Hepatic stellate cell (primary cell): Measurements from ENCODE around the gene EEF2K.
"Not testable (repeated sequence)": the region's sequence is repeated elsewhere in the genome, so short reads cannot be mapped to it uniquely, and the experiment has no call there.

Source experiments
- DNase-seq: peaks from one replicate; pipeline ENCODE4 v3.0.0; 2011; ENCODE audit warnings: low spot score

EEF2K gene

DNA sequence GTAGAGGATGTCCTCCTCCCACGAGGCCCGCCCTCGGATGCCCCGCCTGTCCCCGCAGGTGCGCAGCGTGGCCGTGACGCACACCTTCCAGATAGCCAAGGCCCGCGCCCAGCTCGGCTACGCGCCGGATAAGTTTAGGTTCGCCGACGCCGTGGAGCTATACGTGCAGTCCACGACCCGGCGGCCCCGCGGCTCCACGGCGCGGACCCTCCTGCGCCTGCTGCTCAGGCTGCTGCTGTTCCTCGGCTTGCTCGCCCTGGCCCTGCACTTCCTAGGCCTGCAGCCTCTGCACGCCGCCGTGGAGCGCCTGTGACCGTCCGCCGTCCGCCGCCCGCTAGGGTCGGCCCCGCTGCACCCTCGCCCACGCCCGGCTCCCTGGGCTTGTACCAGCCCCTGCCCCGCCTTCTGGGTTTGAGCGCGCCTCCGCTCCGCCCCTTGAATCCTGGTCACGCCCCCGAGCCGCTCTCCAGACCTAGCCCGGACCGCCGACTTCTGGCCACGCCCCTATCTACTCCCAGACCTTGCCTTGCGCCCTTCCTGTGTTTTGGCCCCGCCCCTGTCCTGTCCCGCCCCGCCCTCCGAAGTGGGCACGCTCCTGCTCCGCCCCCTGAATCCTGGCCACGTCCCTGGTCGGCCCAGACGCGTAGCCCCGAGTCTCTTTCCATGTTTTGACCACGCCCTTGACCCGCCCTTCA, 15.8 kb upstream of the EEF2K start:
- DNase-seq = peak; percentile 90

DNA sequence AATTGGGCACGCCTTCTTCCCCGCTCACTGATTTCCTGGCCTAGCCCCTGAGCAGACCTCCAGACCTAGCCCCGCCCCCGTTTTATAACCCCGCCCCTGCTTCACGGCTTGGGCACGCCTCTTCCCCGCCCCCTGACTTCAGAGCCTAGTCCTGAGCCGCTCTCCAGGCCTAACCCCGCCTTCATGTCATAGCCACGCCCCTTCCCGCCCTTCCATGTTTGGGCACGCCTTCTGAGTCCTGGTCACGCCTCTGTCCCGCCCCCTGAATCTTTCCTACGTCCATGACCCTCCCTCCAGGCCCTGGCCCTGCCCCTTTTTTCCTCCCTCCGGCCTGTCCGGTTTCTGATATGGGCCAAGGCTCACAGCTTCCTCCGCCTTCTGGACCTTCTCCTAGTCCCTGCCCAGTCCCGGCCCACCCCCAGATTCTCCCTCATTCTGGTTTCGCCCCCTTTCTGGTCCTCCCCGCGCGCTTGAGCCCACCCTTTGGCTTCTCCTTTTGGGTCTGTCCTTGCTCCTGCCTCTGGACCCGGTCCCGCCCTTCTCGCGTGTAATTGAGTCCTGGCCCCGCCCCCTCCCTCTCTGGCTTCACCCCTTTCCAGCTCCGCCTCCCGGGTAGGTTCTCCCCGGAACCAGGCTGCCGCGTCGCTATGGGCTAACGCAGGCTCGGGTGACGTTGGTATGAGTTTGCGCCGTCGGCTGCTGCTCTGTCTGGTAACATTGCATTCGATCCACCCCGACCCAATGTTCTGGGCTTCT, 15.1 kb upstream of the EEF2K start:
- DNase-seq = peak; percentile 90

DNA sequence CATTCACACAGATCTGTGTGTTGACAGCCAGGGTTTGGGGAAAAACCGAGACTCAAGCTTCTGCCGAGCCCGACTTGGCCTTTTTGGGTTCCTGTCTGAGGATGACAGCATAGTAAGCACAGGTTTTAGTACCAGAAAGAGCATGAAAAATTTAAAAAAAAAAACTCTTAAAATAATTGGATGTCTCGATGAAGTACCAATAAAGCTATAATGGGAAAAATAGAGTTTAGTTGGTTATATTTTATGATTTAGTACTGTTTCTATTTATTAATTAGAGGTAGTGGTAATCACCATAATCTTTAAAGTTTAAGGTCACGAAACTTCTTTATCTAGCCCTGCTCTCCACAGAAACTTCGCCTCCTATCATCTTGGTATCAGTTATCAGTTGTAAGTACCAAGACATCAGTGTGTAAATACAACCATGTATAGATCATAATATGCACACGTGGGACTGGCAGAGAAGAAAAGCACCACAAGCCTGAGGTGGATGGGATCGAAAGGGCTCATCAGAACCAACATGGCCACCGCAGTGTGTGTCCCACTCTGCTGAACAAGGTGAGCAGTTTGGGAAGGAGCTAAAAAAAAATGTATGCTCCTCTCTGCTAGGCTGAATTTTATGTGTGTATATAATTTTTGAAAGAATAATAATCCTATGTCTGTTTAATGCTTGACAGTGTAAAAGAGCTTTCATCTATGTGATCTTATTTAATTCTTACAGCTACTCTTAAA, 14.4 kb upstream of the EEF2K start:
- DNase-seq = no peak

- peak; percentile 77 for DNase-seq
Observed at GRCh38 chr16:22192261-22193062, 13.6 kb upstream of the EEF2K start.

DNA sequence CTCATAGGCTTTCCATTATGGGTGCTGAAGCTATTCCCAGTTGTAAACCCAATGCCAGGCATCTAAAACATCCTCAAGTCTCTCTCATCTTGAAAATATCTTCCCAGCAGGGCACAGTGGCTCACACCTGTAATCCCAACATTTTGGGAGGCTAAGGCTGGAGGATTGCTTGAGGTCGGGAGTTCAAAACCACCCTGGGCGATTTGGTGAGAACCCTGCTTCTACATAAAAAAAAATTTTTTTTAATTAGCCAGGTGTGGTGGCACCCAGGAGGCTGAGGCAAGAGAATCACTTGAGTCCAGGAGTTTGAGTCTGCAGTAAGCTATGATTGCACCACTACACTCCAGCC, 13.0 kb upstream of the EEF2K start:
- no peak for DNase-seq

DNA sequence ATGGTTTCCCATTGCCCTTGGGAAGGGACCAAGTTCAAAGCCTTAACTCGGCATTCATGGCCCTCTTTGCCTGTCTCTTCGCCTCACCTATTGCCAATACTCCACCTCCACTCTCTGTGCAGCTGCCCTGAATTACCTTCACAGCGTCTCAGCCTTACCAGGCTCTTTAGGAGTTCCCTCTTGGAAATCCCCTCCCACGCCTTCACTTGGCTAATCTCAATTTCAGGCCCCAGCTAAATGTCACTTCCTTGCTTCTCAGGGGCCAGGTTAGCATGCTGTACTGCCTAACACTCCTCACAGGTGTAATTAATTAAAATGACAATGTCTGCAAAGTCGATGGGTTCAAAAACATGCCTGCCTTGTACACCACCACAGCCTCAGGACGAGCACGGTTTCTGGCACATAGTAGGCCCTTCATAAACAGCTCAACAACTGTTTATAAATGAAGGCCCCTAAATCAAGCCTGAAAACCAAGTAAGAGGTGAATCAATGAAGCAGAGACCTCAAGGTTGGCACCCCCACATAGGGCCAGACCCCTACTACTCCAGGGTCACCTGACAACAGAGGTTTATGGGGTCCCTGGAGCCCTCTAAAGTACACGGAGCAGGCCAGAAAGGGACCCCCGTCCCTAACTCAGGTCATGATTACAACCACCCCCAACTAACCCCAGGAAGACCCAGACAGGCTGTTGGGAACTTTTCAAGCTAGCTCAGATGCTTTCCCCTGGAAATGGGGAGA, 11.2 kb upstream of the EEF2K start:
- no peak for DNase-seq

- DNase-seq = no peak
Observed at GRCh38 chr16:22195445-22195694, 10.7 kb upstream of the EEF2K start.

- DNase-seq = peak; percentile 70
Observed at GRCh38 chr16:22195695-22196558, 10.2 kb upstream of the EEF2K start.

GRCh38 chr16:22196559-22197168, 9.4 kb upstream of the EEF2K start:
- not testable (repeated sequence) for DNase-seq

GRCh38 chr16:22198547-22199293, 7.4 kb upstream of the EEF2K start:
- no peak for DNase-seq

DNA sequence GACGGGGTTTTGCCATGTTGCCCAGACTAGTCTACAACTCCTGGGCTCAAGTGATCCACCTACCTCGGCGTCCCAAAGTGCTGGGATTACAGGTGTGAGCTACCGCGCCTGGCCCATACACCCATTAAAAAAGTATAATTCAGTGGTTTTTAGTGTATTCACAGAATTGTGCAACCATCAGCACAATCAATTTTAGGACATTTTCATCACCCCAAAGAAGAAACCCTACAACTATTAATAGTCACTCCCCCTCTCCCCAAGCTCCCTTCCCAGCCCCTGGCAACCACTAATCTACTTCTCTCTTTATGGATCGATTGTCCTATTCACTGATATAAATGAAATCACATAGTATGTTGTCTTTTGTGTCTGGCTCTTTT, 3.8 kb upstream of the EEF2K start:
- no peak for DNase-seq

DNA sequence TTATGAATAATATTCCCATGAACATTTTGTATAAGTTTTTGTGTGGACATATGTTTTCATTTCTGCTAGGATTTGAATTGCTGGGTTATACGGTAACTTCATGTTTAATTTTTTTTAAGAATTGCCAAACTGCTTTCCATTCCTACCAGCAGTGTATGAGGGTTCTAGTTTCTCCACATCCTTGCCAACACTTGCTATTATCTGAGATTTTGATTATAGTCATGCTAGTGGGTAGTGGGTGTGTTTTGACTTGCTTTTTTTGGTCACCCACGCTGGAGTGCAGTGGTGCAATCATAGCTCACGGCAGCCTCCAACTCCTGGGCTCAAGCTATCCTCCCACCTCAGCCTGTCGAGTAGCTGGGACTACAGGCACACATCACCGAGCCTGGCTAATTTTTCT, 3.0 kb upstream of the EEF2K start:
- no peak for DNase-seq

DNA sequence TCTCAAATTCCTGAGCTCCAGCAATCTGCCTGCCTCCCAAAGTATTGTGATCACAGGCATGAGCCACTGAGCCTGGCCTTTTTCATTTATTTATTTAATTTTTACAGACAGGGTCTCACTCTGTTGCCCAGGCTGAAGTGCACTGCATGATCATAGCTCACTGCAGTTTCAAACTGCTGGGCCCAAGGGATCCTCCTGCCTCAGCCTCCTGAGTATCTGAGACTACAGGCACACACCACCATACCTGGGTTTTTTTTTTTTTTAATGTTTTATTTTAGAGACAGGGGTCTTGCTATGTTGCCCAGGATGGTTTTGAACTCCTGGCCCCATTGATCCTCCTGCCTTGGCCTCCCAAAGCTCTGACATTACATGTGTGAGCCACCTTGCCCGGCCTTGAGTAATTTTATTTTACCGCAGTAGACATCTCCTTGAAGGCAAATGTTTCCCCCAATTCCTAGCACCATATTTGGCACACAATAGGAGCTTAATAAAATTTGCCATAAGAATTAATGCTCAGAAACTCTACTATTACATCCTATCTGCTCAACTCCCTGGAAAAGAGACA, 1.9 kb upstream of the EEF2K start:
- no peak for DNase-seq

DNA sequence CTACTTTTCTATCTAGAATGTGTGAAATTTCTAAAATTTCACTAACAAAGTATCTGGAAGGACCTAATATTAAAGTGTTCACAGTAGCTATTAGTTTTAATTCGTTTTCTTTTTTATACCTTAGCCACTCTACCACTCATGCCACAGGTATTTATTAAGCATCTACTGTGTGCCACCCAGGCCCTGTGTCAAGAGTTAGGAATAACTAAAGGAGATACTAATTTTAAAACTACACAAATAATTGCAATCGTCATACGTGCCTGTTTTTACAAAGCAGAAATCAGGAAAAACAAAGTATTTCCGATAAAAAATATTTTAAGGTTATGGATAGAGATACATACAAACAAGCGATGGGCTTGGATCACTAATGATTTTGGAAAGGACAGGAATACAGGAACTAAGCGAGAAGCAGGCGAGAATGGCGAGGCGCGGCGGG, 483 bp upstream of the EEF2K start:
- no peak for DNase-seq

DNA sequence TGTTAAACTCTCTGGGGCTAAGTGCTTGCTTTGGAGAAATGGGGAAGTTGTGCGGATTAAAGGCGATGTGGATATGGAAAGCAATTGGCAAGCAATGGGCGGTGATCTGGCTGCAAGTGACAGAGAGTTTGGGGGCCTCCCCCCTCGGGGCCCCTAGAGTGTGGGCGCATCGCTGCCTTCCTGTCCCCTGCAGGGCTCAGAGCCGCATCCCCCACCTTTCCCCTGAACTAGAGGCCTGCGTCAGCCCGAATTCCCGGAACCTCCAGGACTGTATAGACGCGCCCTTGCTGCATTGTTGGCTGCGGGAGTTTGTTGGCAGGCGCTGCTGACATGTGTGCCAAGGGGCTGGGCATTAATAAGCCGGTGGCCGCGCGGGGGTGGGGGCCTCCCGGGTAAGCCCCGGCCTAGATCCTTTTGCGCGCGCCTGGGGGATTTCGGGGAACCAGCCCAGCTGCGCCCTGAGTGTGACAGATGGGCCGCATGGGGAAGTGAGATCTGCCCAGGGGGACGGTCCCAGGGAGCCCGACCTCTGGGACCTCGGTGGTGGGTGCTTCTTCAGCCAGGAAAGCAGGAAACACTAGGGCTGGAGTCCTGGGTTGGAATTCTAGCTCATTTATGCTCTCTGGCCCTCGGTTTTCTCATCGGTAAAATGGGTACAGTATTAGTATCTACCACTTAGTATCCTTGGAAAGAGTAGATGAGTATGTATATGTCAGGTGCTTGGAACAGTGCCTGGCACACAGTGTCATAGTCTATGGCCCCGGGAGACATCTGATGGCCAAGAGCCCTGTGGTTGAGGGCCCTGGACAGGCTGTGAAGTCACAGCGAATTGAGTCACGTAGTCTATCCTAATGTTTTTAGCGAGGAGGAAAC, 1.0 kb downstream of the EEF2K start:
- DNase-seq = no peak

DNA sequence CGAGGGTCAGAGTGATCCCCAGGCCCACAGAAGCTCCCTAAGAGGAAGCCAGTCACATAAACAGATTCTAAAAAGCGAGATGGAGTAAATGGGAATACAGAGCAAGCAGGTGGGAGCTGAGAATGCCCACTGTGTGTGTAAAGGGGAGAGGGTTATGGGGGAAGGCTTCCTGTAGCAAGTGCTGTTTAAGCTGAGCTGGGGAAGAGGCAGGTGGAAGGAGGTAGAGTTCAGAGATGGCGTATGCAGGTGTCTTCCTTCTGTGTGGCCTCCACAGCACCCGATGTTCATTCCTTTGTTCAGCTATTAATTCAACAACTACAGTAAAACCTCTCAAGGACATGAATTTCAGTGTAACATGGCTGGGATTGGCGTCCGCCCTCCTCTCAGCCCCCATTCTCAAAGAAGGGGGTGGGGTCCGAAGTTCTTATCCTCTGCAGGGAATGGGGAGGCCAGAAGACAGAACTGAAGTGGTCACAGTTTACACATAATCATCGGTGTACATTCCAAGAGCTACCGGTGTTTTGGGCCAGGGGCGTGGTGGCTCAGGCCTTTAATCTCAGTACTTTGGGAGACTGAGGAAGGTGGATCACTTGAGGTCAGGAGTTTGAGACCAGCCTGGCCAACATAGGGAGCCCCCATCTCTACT, 1.8 kb downstream of the EEF2K start:
- no peak for DNase-seq

GRCh38 chr16:22210285-22210684, 4.2 kb downstream of the EEF2K start:
- no peak for DNase-seq

- no peak for DNase-seq
Observed at GRCh38 chr16:22210854-22211253, 4.8 kb downstream of the EEF2K start.
